RCC 7860 (cell line): ENCODE data around the gene LAPTM5.
"Not testable (repeated sequence)": the region's sequence is repeated elsewhere in the genome, so short reads cannot be mapped to it uniquely, and the experiment has no call there.

Experiments used
- DNase-seq: peaks from one replicate; pipeline ENCODE4 v3.0.0-alpha.2; 2015; ENCODE audit warnings: low spot score
- FAIRE-seq: peaks from 2 replicates; lab custom pipeline; 2012; peaks lifted over from hg19 to GRCh38; lab: Jason Lieb, UNC

LAPTM5 gene

DNA sequence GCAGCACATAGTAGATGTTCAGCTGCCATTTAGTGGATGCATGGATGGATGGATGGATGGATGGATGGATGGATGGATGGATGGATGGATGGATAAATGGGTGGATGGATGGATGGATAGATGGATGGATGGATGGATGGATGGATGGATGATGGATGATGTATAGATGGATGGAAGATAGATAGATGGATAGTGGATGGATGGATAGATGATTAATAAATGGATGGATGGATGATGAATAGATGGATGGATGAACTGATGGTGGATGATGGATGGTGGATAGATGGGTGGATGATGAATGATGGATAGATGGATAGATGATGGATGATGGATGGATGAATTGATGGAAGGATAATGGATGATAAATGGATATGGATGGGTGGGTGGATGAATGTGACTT, 54.8 kb downstream of the LAPTM5 start:
- FAIRE-seq (no peak), DNase-seq (no peak)

DNA sequence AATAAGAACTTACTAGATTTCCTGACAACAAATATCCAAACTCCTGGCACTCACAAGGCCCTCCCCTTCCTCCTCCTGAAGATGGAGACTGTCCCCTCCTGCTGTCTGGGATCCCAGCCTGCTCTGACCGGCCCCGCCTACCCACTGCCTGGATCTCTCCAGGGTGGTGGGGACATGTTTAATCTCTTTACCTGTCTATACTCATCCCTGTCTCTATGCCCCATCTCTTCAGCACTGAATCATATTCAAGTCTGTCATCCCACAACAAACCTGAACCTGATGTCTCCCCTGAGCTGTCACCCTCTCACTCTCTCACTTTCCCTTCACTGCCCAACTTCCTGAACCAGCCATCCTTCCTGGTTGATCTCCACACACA, 56.3 kb downstream of the LAPTM5 start:
- FAIRE-seq (no peak), DNase-seq (no peak)

GRCh38 chr1:30700528-30701257, 56.9 kb downstream of the LAPTM5 start:
- DNase-seq (peak; percentile 75), FAIRE-seq (peak; percentile 83)

- no peak for DNase-seq
- FAIRE-seq, result no peak
Observed at GRCh38 chr1:30699762-30700161, 57.8 kb downstream of the LAPTM5 start.

- no peak for FAIRE-seq
- DNase-seq, result no peak
Observed at GRCh38 chr1:30698401-30698981, 59.1 kb downstream of the LAPTM5 start.

- FAIRE-seq (no peak), DNase-seq (peak; percentile 49)
Observed at GRCh38 chr1:30697571-30698376, 59.8 kb downstream of the LAPTM5 start.

- DNase-seq (no peak), FAIRE-seq (no peak)
Observed at GRCh38 chr1:30696831-30697230, 60.7 kb downstream of the LAPTM5 start.

- FAIRE-seq, result no peak
- no peak for DNase-seq
Observed at GRCh38 chr1:30695439-30695841, 62.1 kb downstream of the LAPTM5 start.

DNA sequence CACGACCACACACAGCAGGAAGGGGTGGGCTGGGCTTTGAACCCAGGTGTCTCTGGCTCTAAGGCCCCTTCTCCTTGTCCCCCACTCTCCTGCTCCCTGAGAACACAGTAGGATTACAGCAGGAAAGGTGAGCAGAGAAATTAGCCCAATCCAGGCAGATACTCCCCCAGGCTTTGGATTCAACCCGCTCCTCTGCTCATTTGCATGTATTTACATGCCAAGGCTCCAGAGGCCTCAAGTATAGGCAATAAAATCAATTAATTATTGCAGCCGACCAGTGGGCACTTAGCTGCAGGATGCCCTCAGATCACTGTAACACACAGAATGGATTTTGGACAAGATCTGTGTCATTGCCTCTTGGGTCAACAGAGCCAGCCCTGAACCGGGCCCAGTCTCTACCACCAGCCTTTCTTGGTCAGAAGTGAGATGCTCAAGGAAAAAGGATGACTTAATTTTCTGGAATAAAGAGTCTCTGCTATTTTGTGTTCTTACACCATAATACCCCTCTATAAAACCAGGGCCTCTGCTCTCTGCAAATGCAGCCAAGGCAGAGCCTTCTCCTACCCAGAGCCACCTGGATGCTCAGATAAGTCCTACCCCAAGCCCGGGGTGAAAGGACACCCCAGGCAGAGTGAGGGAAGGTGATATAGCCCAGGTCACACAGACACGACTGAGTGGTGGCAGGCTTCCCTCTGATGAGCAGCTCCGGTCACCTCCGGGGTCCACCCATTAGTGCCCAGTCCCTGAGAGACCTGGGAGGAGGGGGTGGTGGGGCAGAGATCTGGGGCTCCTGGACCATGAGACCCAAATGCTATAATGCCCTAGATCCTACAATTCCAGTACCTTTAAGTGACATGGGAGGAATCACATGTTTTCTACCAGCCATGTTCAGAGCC, 63.0 kb downstream of the LAPTM5 start:
- no peak for DNase-seq
- no peak for FAIRE-seq

- FAIRE-seq (no peak), DNase-seq (no peak)
Observed at GRCh38 chr1:30693822-30694221, 63.8 kb downstream of the LAPTM5 start.

GRCh38 chr1:30693366-30693765, 64.2 kb downstream of the LAPTM5 start:
- no peak for DNase-seq

GRCh38 chr1:30692948-30693301, 64.6 kb downstream of the LAPTM5 start:
- DNase-seq (no peak), FAIRE-seq (no peak)

More at GRCh38 chr1:30693366-30693765, 64.2 kb downstream of the LAPTM5 start:
- FAIRE-seq, result no peak

GRCh38 chr1:30692201-30692947, 65.2 kb downstream of the LAPTM5 start:
- FAIRE-seq, result no peak
- DNase-seq, result no peak

DNA sequence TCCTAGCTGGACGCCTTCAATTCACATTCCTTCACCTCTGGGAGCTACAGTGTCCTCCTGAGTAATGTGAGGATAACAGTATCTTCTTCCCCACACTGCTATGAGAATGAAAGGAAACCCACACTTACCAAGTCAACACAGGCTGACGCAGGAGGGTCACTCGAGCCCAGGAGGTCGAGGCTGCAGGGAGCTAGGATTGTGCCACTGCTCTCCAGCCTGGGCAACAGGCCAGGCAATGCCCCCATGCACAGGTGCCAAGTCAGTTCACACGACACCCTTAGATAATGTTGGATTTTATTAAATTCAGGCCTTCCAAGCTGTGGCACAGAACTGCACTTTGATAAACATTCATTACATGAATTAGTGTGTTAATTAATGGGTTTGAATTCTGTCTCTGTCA, 66.1 kb downstream of the LAPTM5 start:
- DNase-seq, result no peak
- FAIRE-seq, result no peak

- FAIRE-seq, result peak; percentile 18
- peak; percentile 36 for DNase-seq
Observed at GRCh38 chr1:30689901-30690645, 67.5 kb downstream of the LAPTM5 start.

GRCh38 chr1:30688920-30689794, 68.4 kb downstream of the LAPTM5 start:
- no peak for FAIRE-seq
- no peak for DNase-seq

GRCh38 chr1:30688516-30688915, 69.1 kb downstream of the LAPTM5 start:
- not testable (repeated sequence) for FAIRE-seq, DNase-seq

DNA sequence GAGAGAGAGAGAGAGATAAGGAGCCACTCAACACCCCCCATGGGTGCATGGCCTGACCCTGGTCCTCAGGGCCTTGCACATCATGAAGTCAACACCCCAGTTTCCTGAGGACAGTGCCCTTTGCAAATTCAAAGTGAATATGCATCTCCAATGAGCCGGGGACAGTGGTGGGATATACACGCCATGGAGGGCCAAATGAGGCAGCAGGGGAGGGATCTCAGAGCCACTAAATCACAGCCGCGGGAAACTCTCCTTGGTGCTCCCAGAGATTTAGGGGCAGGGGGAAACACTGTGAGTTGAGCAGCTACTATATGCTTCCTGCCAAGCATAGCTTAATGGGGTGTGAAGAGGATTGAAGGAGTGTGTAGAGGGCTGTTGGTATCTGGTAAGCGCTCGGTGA, 69.7 kb downstream of the LAPTM5 start:
- no peak for DNase-seq
- FAIRE-seq, result no peak
